Measurements from ENCODE around the gene IGSF3.

- no peak for TF ChIP-seq POLR2AphosphoS5 (IDR thresholded peaks at IDR 0.05; ENCODE audit: borderline replicate concordance, low read depth, low read length)
- no peak for TF ChIP-seq EZH2 (IDR thresholded peaks at IDR 0.05)
Observed at GRCh38 chr1:116587501-116588227, 79.9 kb downstream of the IGSF3 start.
